HepG2 (cell line): ENCODE results near the gene CHN2. TPM values are rescaled to one million over a fixed set of nuclear protein-coding genes. Genes with fewer than 3 reads are reported as not detected.

Source experiments
- ETS1 ChIP-seq: sonication (generic); formaldehyde crosslinking; IDR thresholded peaks from 2 replicates; pipeline ENCODE4 v1.4.0; 2020; ENCODE audit warnings: missing genetic modification reagents
- FIP1L1 ChIP-seq: fragments of 200-400 bp; formaldehyde crosslinking; IDR thresholded peaks from 2 replicates; pipeline ENCODE4 v1.6.1; 2018; ENCODE audit warnings: low read depth, mild to moderate bottlenecking, low read length, moderate library complexity, borderline replicate concordance; ENCODE audit not compliant: insufficient read depth
- HMGXB3 ChIP-seq: sonication (generic); formaldehyde crosslinking; IDR thresholded peaks from 2 replicates; pipeline ENCODE4 v1.4.0; 2020; ENCODE audit warnings: missing genetic modification reagents, borderline replicate concordance
- PRDM15 ChIP-seq: sonication (generic); formaldehyde crosslinking; IDR thresholded peaks from 2 replicates; pipeline ENCODE4 v1.4.0; 2020; ENCODE audit warnings: missing genetic modification reagents
- ZNF142 ChIP-seq: sonication (generic); formaldehyde crosslinking; IDR thresholded peaks from 2 replicates; pipeline ENCODE4 v1.4.0; 2020; ENCODE audit warnings: missing genetic modification reagents
- ZNF280D ChIP-seq: sonication (generic); formaldehyde crosslinking; IDR thresholded peaks from 2 replicates; pipeline ENCODE4 v1.5.1; 2020; ENCODE audit warnings: mild to moderate bottlenecking, missing genetic modification reagents
- ZNF557 ChIP-seq: sonication (generic); formaldehyde crosslinking; IDR thresholded peaks from 2 replicates; pipeline ENCODE4 v1.4.0; 2020; ENCODE audit warnings: missing genetic modification reagents
- ZNF780A ChIP-seq: sonication (generic); formaldehyde crosslinking; IDR thresholded peaks from 2 replicates; pipeline ENCODE4 v1.8.0; 2022; ENCODE audit warnings: mild to moderate bottlenecking, missing genetic modification reagents, moderate library complexity
- polyA plus RNA-seq, 8 experiments: library from polyadenylated mRNA; depleted of rRNA in 3 of 8; stranded (reverse) in 7 of 8; unstranded in 1 of 8; fragments of >200 nt; fragmentation: Illumina TruSeq in 4 of 8; extraction: Trizol in 4 of 8; gene quantifications; 2 replicates each; pipeline versions ENCODE4 v1.2.1 to v1.2.3, GENCODE V29; 2011 to 2016; ENCODE audit warnings: low read depth in 4 of 8, missing spikeins in 1 of 8, mixed read lengths in 1 of 8; ENCODE audit not compliant: insufficient read depth in 1 of 8
- total RNA-seq, 5 experiments: library from RNA; depleted of rRNA; stranded (reverse); fragments of >200 nt; fragmentation: Illumina TruSeq; extraction: Trizol; gene quantifications; 2 replicates each; pipeline ENCODE4 v1.2.3, GENCODE V29; 2016; ENCODE audit warnings: low read depth in 1 of 5

The CHN2 gene
- total and polyA plus RNA-seq, 2 of the 13 experiments (the other 11 are each of a cell fraction or from before 2014, with no cell fraction given) = 23.5 to 30.5 TPM

- TF ChIP-seq ETS1 (CRISPR knock-in tag) = no peak
- TF ChIP-seq ZNF280D = no peak; the same call in 1 of the 2 replicates
- no peak for TF ChIP-seq PRDM15 (CRISPR knock-in tag)
- TF ChIP-seq HMGXB3 (CRISPR knock-in tag) = no peak
- no peak for TF ChIP-seq ZNF142 (CRISPR knock-in tag)
- no peak for TF ChIP-seq ZNF557
- TF ChIP-seq ZNF780A = no peak
- TF ChIP-seq FIP1L1 = no peak
Measured at GRCh38 chr7:29208410-29209250, 14.1 kb downstream of the CHN2 start (continued).
